Skin epidermis (tissue), 12 donors: ENCODE measurements around the gene CTNNA3.

Source experiments
- H3K27ac ChIP-seq, 21 experiments: fragments of 200-600 bp; sonication (generic) in 11 of 21; one replicate each; pipeline ENCODE4 v1.5.0; 2020; ENCODE audit warnings: mild to moderate bottlenecking in 3 of 21, inconsistent platforms in 2 of 21, moderate library complexity in 2 of 21
- H3K4me3 ChIP-seq, 7 experiments: fragments of 200-600 bp; sonication (generic) in 2 of 7; one replicate each; pipeline ENCODE4 v1.5.0; 2020; ENCODE audit warnings: inconsistent platforms in 2 of 7, mild to moderate bottlenecking in 2 of 7, moderate library complexity in 1 of 7

Gene CTNNA3

GRCh38 chr10:67086327-67087134 is 609.5 kb downstream of the CTNNA3 start:
- no peak overlapping the region for H3K27ac ChIP-seq
- H3K4me3 ChIP-seq, result no peak overlapping the region

- Histone ChIP-seq H3K27ac (no peak overlapping the region), H3K4me3 (no peak overlapping the region)
Measured at GRCh38 chr10:67079126-67079525, 616.9 kb downstream of the CTNNA3 start.

- Histone ChIP-seq H3K27ac (no peak overlapping the region), H3K4me3 (no peak overlapping the region)
Measured at GRCh38 chr10:67077376-67077775, 618.6 kb downstream of the CTNNA3 start.

GRCh38 chr10:67076144-67076543 is 619.9 kb downstream of the CTNNA3 start:
- Histone ChIP-seq H3K4me3 (no peak overlapping the region), H3K27ac (no peak overlapping the region)

- H3K27ac ChIP-seq, result no peak overlapping the region
- H3K4me3 ChIP-seq, result no peak overlapping the region
Measured at GRCh38 chr10:67075491-67075971, 620.5 kb downstream of the CTNNA3 start.

- no peak overlapping the region for H3K27ac ChIP-seq
- no peak overlapping the region for H3K4me3 ChIP-seq
Measured at GRCh38 chr10:67072654-67073053, 623.3 kb downstream of the CTNNA3 start.

GRCh38 chr10:67050415-67050814 is 645.6 kb downstream of the CTNNA3 start:
- Histone ChIP-seq H3K27ac (no peak overlapping the region), H3K4me3 (no peak overlapping the region)

GRCh38 chr10:67049988-67050387 is 646.0 kb downstream of the CTNNA3 start:
- H3K27ac ChIP-seq, result no peak overlapping the region
- H3K4me3 ChIP-seq, result no peak overlapping the region

- Histone ChIP-seq H3K4me3 (no peak overlapping the region), H3K27ac (no peak overlapping the region)
Measured at GRCh38 chr10:67046507-67046906, 649.5 kb downstream of the CTNNA3 start.

GRCh38 chr10:67045404-67045803 is 650.6 kb downstream of the CTNNA3 start:
- Histone ChIP-seq H3K4me3 (no peak overlapping the region), H3K27ac (no peak overlapping the region)

GRCh38 chr10:67043041-67043440 is 653.0 kb downstream of the CTNNA3 start:
- Histone ChIP-seq H3K4me3 (no peak overlapping the region), H3K27ac (no peak overlapping the region)

GRCh38 chr10:67036808-67037207 is 659.2 kb downstream of the CTNNA3 start:
- Histone ChIP-seq H3K4me3 (no peak overlapping the region), H3K27ac (no peak overlapping the region)

GRCh38 chr10:67033878-67034277 is 662.1 kb downstream of the CTNNA3 start:
- H3K27ac ChIP-seq, result no peak overlapping the region
- no peak overlapping the region for H3K4me3 ChIP-seq

GRCh38 chr10:67022099-67022498 is 673.9 kb downstream of the CTNNA3 start:
- Histone ChIP-seq H3K27ac (no peak overlapping the region), H3K4me3 (no peak overlapping the region)

- H3K27ac ChIP-seq, result no peak overlapping the region
- H3K4me3 ChIP-seq, result no peak overlapping the region
Measured at GRCh38 chr10:67017218-67017617, 678.8 kb downstream of the CTNNA3 start.

GRCh38 chr10:67015225-67015624 is 680.8 kb downstream of the CTNNA3 start:
- no peak overlapping the region for H3K27ac ChIP-seq
- H3K4me3 ChIP-seq, result no peak overlapping the region

- Histone ChIP-seq H3K4me3 (no peak overlapping the region), H3K27ac (no peak overlapping the region)
Measured at GRCh38 chr10:67011981-67012380, 684.0 kb downstream of the CTNNA3 start.

- no peak overlapping the region for H3K27ac ChIP-seq
- H3K4me3 ChIP-seq, result no peak overlapping the region
Measured at GRCh38 chr10:67011480-67011879, 684.5 kb downstream of the CTNNA3 start.

- no peak overlapping the region for H3K27ac ChIP-seq
- H3K4me3 ChIP-seq, result no peak overlapping the region
Measured at GRCh38 chr10:67005981-67006380, 690.0 kb downstream of the CTNNA3 start.

- no peak overlapping the region for H3K27ac ChIP-seq
- H3K4me3 ChIP-seq, result no peak overlapping the region
Measured at GRCh38 chr10:67004690-67005089, 691.3 kb downstream of the CTNNA3 start.

GRCh38 chr10:66999762-67000545 is 696.0 kb downstream of the CTNNA3 start:
- H3K27ac ChIP-seq, result no peak overlapping the region
- H3K4me3 ChIP-seq, result no peak overlapping the region
